ENCODE data around the gene NUP214. TPM values are rescaled to one million over a fixed set of nuclear protein-coding genes. Genes with fewer than 3 reads are reported as not detected.
A peak's percentile ranks its signal among the peaks of the same experiment; 100 is the strongest.

Gene NUP214
- total RNA-seq, 1 experiment from 2014 or later: 35.5 TPM

- RAD21 ChIA-PET (ENCODE audit: low non-redundant PET in 1 of 2, low total read pairs in 2 of 2, uncharacterized antibody in 2 of 2, unreplicated experiment in 2 of 2): no interaction called here
- Histone ChIP-seq H3K9ac (ENCODE audit: low read length) (no peak overlapping the region), H3K27me3 (ENCODE audit: insufficient read depth, low read length) (no peaks in the 10 kb centered on the region), H3K79me2 (ENCODE audit: insufficient read depth, low read length) (no peaks in the 10 kb centered on the region), H3K27ac (ENCODE audit: low read depth, low read length) (no peak overlapping the region; the same call in 1 of the 2 replicates), H3K4me1 (ENCODE audit: control insufficient read depth in 1 of 2, insufficient read depth in 2 of 2, low read length in 2 of 2) (peaks cover 0 to 8% of the 10 kb centered on the region in 2 experiments; a peak in 1 of 4 replicates), H2AFZ (ENCODE audit: low read depth, low read length, poor library complexity, severe bottlenecking) (no peak overlapping the region), H3K36me3 (ENCODE audit: control insufficient read depth in 1 of 2, insufficient read depth in 2 of 2, low read length in 2 of 2) (no peaks in the 10 kb centered on the region), H4K20me1 (ENCODE audit: insufficient read depth) (no peaks in the 10 kb centered on the region), H3K4me2 (ENCODE audit: low read length) (peak overlapping the region; percentile 83), H3K4me3 (replicated peaks in 1 of 2; ENCODE audit: low read depth in 1 of 2, low read length in 2 of 2) (no peak overlapping the region), H3K9me2 (ENCODE audit: insufficient read depth) (no peaks in the 10 kb centered on the region), H3K9me3 (ENCODE audit: control insufficient read depth in 1 of 2, insufficient read depth in 1 of 2, low read depth in 1 of 2, low read length in 2 of 2) (no peaks in the 10 kb centered on the region)
- DNase-seq (ENCODE audit: low read depth, low spot score) (no peak), ATAC-seq (no peak)
- TF ChIP-seq TCF7L2 (IDR thresholded peaks at IDR 0.05; ENCODE audit: borderline replicate concordance, extremely low read depth, insufficient read depth, insufficient read length) (no peak), SRF (IDR thresholded peaks at IDR 0.05; ENCODE audit: low read depth) (no peak), POLR2A (IDR thresholded peaks at IDR 0.05; ENCODE audit: borderline replicate concordance, extremely low read depth, insufficient read depth, insufficient read length) (no peak), SP1 (IDR thresholded peaks at IDR 0.05; ENCODE audit: low read depth) (no peak), REST (IDR thresholded peaks at IDR 0.05; ENCODE audit: low read depth) (no peak), SIN3A (IDR thresholded peaks at IDR 0.05; ENCODE audit: low read depth) (no peak), ATF3 (IDR thresholded peaks at IDR 0.05) (no peak), JUND (IDR thresholded peaks at IDR 0.05) (no peak), POLR2AphosphoS5 (IDR thresholded peaks at IDR 0.05; ENCODE audit: low read depth, low read length) (no peak)
- intact Hi-C loops (cut with micrococcal nuclease): no loop called here
- no TSS peak for BruUV-seq (replicated peaks)
- CTCF ChIA-PET: no interaction called here
- POLR2A ChIA-PET: no interaction called here
Measured at GRCh38 chr9:131278702-131279111, 153.3 kb downstream of the NUP214 start.
